SU-DHL-6 (cell line): Measurements from ENCODE around the gene KCNA1.

Source experiments
- EZH2phosphoT487 ChIP-seq: fragments of 200-600 bp; sonication (generic), shearing (Covaris generic); conservative IDR thresholded peaks from 2 replicates; pipeline ENCODE4 v1.6.1; 2018; ENCODE audit warnings: mild to moderate bottlenecking, antibody characterized with exemption, low read length, moderate library complexity, mixed read lengths
- TF ChIP-seq, protein P1 (sequence below): fragments of 200-600 bp; sonication (generic); IDR thresholded peaks from one replicate; pipeline ENCODE4 v1.5.1; 2017; ENCODE audit warnings: antibody characterized with exemption, mild to moderate bottlenecking, low read length, moderate library complexity; ENCODE audit not compliant: insufficient read depth, poor library complexity, severe bottlenecking

DNA sequence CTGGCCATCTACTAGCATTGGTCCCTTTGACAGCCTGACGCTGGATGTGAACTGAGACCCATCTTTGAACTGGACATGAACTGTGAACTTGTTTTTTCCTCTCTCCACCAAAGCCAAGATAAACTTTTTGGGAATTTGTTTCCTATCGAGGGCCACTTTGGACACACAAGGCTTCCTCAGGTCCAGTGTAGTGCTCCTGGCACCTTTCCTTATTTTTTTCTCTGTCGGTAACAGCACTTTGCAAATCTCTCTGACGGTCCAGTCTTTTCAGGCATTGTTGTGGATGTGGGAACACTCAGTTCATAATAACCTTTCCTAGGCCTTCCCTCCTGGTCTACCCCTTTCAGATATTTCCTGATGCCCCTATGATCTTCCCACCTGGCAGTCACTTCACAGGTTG lies 5.0 kb downstream of the KCNA1 start:
- TF ChIP-seq, protein P1, sequence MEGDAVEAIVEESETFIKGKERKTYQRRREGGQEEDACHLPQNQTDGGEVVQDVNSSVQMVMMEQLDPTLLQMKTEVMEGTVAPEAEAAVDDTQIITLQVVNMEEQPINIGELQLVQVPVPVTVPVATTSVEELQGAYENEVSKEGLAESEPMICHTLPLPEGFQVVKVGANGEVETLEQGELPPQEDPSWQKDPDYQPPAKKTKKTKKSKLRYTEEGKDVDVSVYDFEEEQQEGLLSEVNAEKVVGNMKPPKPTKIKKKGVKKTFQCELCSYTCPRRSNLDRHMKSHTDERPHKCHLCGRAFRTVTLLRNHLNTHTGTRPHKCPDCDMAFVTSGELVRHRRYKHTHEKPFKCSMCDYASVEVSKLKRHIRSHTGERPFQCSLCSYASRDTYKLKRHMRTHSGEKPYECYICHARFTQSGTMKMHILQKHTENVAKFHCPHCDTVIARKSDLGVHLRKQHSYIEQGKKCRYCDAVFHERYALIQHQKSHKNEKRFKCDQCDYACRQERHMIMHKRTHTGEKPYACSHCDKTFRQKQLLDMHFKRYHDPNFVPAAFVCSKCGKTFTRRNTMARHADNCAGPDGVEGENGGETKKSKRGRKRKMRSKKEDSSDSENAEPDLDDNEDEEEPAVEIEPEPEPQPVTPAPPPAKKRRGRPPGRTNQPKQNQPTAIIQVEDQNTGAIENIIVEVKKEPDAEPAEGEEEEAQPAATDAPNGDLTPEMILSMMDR, result no peak
- no peak for TF ChIP-seq EZH2phosphoT487
